AG09319 (cell line): Measurements from ENCODE around the gene C22orf39.

Experiments used
- DNase-seq: peaks from one replicate; pipeline ENCODE4 v3.0.0-alpha.2; 2010; ENCODE audit warnings: low read depth; ENCODE audit errors: extremely low read depth
- TF ChIP-seq, protein P1 (sequence below): IDR thresholded peaks from 2 replicates; pipeline ENCODE4 v1.5.1; 2011; ENCODE audit warnings: low read depth, mild to moderate bottlenecking, inconsistent platforms, low read length, moderate library complexity

C22orf39 gene

GRCh38 chr22:19405133-19405532 lies 42.4 kb downstream of the C22orf39 start:
- DNase-seq: no peak
- TF ChIP-seq, protein P1, sequence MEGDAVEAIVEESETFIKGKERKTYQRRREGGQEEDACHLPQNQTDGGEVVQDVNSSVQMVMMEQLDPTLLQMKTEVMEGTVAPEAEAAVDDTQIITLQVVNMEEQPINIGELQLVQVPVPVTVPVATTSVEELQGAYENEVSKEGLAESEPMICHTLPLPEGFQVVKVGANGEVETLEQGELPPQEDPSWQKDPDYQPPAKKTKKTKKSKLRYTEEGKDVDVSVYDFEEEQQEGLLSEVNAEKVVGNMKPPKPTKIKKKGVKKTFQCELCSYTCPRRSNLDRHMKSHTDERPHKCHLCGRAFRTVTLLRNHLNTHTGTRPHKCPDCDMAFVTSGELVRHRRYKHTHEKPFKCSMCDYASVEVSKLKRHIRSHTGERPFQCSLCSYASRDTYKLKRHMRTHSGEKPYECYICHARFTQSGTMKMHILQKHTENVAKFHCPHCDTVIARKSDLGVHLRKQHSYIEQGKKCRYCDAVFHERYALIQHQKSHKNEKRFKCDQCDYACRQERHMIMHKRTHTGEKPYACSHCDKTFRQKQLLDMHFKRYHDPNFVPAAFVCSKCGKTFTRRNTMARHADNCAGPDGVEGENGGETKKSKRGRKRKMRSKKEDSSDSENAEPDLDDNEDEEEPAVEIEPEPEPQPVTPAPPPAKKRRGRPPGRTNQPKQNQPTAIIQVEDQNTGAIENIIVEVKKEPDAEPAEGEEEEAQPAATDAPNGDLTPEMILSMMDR: no peak

GRCh38 chr22:19404676-19405075 lies 42.8 kb downstream of the C22orf39 start:
- TF ChIP-seq, protein P1: no peak
- no peak for DNase-seq

DNA sequence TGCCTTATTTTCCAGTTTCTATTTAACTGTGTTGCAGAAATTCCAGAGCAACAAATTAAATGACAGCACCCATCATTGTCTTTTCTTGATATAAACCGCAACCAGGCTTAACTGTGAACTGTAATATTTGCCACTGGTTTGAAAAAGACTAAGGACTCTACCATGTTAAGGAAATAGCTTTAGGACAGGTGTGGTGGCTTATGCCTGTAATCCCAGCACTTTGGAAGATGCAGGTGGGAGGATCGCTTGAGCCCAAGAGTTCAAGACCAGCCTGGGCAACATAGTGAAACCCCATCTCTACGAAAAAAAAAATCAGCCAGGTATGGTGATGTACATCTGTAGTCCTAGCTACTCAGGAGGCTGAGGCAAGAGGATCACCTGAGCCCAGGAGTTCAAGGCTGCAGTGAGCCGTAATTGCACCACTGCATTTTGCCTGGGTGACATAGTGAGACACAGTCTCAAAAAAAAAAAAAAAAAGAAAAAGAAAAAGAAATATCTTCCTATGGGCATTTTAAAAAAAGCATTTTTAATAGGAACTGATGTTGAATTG lies 44.8 kb downstream of the C22orf39 start:
- DNase-seq: no peak
- TF ChIP-seq, protein P1: no peak

- no peak for DNase-seq
- TF ChIP-seq, protein P1: no peak
Measured at GRCh38 chr22:19401483-19401882, 46.0 kb downstream of the C22orf39 start.

- no peak for DNase-seq
- TF ChIP-seq, protein P1: no peak
Measured at GRCh38 chr22:19400881-19401280, 46.6 kb downstream of the C22orf39 start.

- no peak for DNase-seq
- TF ChIP-seq, protein P1: no peak
Measured at GRCh38 chr22:19398652-19399051, 48.9 kb downstream of the C22orf39 start.

GRCh38 chr22:19398206-19398605 lies 49.3 kb downstream of the C22orf39 start:
- no peak for DNase-seq
- TF ChIP-seq, protein P1: no peak
